ENCODE data around the gene DNAAF5.

- TF ChIP-seq CTCF (conservative IDR thresholded peaks at IDR 0.05; ENCODE audit: low read depth, low read length) (no peak), POLR2A (IDR thresholded peaks at IDR 0.05; ENCODE audit: low read depth, low read length) (no peak), MAFK (IDR thresholded peaks at IDR 0.05; ENCODE audit: low read depth, low read length) (no peak)
Observed at GRCh38 chr7:824081-824480, 97.6 kb downstream of the DNAAF5 start.
